GM19324 (cell line): ENCODE measurements around the gene GOLM1.

ENCODE experiments used
- ATAC-seq: cut with Tn5 transposase; IDR thresholded peaks from one replicate; pipeline ENCODE4 v1.9.1; 2021; ENCODE audit warnings: mild to moderate bottlenecking, moderate library complexity; ENCODE audit not compliant: unreplicated experiment, low FRiP score

GOLM1 gene

GRCh38 chr9:85994191-85994590 is 105.2 kb downstream of the GOLM1 start:
- no peak for ATAC-seq

- no peak for ATAC-seq
Measured at GRCh38 chr9:85987236-85987635, 112.1 kb downstream of the GOLM1 start.

GRCh38 chr9:85984457-85984856 is 114.9 kb downstream of the GOLM1 start:
- no peak for ATAC-seq

DNA sequence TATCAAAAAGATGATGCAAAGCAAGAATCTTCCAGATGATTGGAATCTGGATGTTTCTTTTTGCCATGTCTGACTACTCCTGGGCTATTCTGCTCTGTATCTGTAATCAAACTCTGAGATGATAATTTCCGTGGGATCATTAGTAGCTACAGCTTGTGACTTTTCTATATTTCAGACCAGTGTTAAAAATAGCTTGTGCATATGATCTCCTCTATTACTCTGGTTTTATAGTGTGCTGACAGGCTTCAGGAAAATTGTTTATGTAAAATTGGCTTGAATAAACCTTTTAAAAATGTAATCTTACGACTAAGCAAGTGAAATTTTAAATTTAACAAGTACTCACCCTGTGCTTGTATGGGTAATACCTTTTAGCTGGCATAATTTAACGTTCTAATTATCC is 118.0 kb downstream of the GOLM1 start:
- no peak for ATAC-seq

DNA sequence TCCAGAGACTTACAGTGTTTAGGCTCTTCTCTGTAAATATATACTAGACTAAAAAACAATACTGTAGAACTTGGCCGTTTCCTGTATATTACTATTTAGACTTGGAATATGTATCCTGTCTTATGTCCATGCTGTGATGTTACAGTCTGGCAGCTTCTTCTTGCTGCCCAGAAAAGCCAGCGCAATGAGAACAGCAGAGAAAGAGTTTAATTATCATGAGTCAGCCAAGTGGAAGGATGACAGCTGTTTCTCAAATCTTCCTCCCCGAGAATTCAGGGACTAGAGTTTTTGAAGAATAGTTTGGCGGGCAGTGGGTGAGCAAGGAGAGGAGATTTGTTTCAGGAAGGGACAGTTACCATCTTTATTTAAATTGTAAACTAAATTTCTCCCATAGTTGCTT is 120.9 kb downstream of the GOLM1 start:
- ATAC-seq, result no peak
